A549 (cell line): ENCODE measurements around the gene ACAD10. TPM values are rescaled to one million over a fixed set of nuclear protein-coding genes. Genes with fewer than 3 reads are reported as not detected.

ENCODE experiments used
- ATAC-seq, 2 experiments: fragments of 200-7000 bp in 1 of 2; fragments of >200 bp in 1 of 2; cut with Nextera tagmentation in 1 of 2; cut with Tn5 transposase in 1 of 2; 3 replicates each; pipeline versions ENCODE4 v1.8.0 to v1.9.1; 2018 to 2020; ENCODE audit warnings: mild to moderate bottlenecking in 1 of 2, moderate library complexity in 1 of 2
- CTCF ChIA-PET: fragments of 300-600 bp; sonication (Branson Sonifier 250); formaldehyde crosslinking; extraction: SDS; loops from one replicate; lab custom pipeline; 2021; ENCODE audit warnings: antibody characterized with exemption, inconsistent platforms; lab: Yijun Ruan, JAX
- POLR2A ChIA-PET: fragments of 350-600 bp; formaldehyde crosslinking; extraction: SDS; loops from one replicate; lab custom pipeline; 2021; ENCODE audit warnings: antibody characterized with exemption, inconsistent platforms; lab: Yijun Ruan, JAX
- DNase-seq, 2 experiments: peaks; one replicate each; pipeline versions ENCODE4 v3.0.0 to v3.0.0-alpha.2; 2011 to 2016; ENCODE audit warnings: low read depth in 1 of 2, low spot score in 1 of 2
- FAIRE-seq: peaks from 2 replicates; lab custom pipeline; 2011; peaks lifted over from hg19 to GRCh38; lab: Jason Lieb, UNC
- H3K27ac ChIP-seq, 2 experiments: fragments of >200 bp; sonication (Bioruptor Twin); formaldehyde crosslinking; 3 replicates each; pipeline ENCODE4 v1.5.1; 2016 to 2017
- H3K4me1 ChIP-seq: fragments of >200 bp; sonication (Bioruptor Twin); formaldehyde crosslinking; 3 replicates; pipeline ENCODE4 v1.6.1; 2016
- H3K4me2 ChIP-seq: fragments of >200 bp; sonication (Bioruptor Twin); formaldehyde crosslinking; 3 replicates; pipeline ENCODE4 v1.6.1; 2016
- H3K4me3 ChIP-seq: fragments of >200 bp; sonication (Bioruptor Twin); formaldehyde crosslinking; 3 replicates; pipeline ENCODE4 v1.5.1; 2016
- H3K9me3 ChIP-seq: fragments of >200 bp; sonication (Bioruptor Twin); formaldehyde crosslinking; 3 replicates; pipeline ENCODE4 v1.6.1; 2016
- BHLHE40 ChIP-seq: IDR thresholded peaks from 2 replicates; pipeline ENCODE4 v1.6.1; 2012; ENCODE audit warnings: low read depth, low read length, inconsistent platforms
- CBX8 ChIP-seq: fragments of 200-600 bp; sonication (generic); IDR thresholded peaks from 2 replicates; pipeline ENCODE4 v1.6.1; 2016
- EHF ChIP-seq: fragments of 250-450 bp; sonication (Bioruptor Pico); IDR thresholded peaks from 2 replicates; pipeline ENCODE4 v1.5.0; 2020; ENCODE audit warnings: mild to moderate bottlenecking
- FOSB ChIP-seq: fragments of 250-450 bp; sonication (Bioruptor Pico); IDR thresholded peaks from 2 replicates; pipeline ENCODE4 v1.5.0; 2020; ENCODE audit warnings: mild to moderate bottlenecking, moderate library complexity
- HOXB5 ChIP-seq: fragments of 250-450 bp; sonication (Bioruptor Pico); IDR thresholded peaks from 2 replicates; pipeline ENCODE4 v1.5.0; 2020; ENCODE audit warnings: mild to moderate bottlenecking, moderate library complexity
- KDM1A ChIP-seq: fragments of 200-600 bp; sonication (generic); IDR thresholded peaks from 2 replicates; pipeline ENCODE4 v1.6.1; 2016; ENCODE audit warnings: low read depth, mild to moderate bottlenecking
- KDM5A ChIP-seq: fragments of 200-600 bp; sonication (generic); IDR thresholded peaks from 2 replicates; pipeline ENCODE4 v1.6.1; 2016; ENCODE audit warnings: antibody characterized with exemption, mild to moderate bottlenecking
- RARB ChIP-seq: fragments of 250-450 bp; sonication (Bioruptor Pico); IDR thresholded peaks from 2 replicates; pipeline ENCODE4 v1.8.0; 2021; ENCODE audit warnings: mild to moderate bottlenecking, moderate library complexity
- SREBF2 ChIP-seq: fragments of 450-650 bp; IDR thresholded peaks from 2 replicates; pipeline ENCODE4 v1.6.1; 2014; ENCODE audit warnings: mild to moderate bottlenecking, moderate library complexity
- ZFP36 ChIP-seq: fragments of 450-650 bp; IDR thresholded peaks from 2 replicates; pipeline ENCODE4 v1.6.1; 2014; ENCODE audit warnings: borderline replicate concordance; ENCODE audit not compliant: partially characterized antibody
- WGBS: methylation state at CpG from one replicate; pipeline ENCODE4 v1.1.6; 2017; ENCODE audit errors: missing lambda C conversion rate; 5-methylcytosine and 5-hydroxymethylcytosine counted together
- polyA plus RNA-seq, 4 experiments: library from polyadenylated mRNA; depleted of rRNA in 3 of 4; stranded (reverse); fragments of >200 nt; fragmentation: RNase III in 1 of 4; extraction: RNeasy Plus Mini Kit Qiagen cat#74134 plus additional on column Dnase treatment in 1 of 4; gene quantifications; 2 replicates in 3 of 4; 3 replicates in 1 of 4; pipeline ENCODE4 v1.2.3, GENCODE V29; 2011 to 2017
- TF ChIP-seq, protein P1 (sequence below): fragments of 200-600 bp; sonication (generic); IDR thresholded peaks from 2 replicates; pipeline ENCODE4 v1.6.1; 2016; ENCODE audit warnings: antibody characterized with exemption, mild to moderate bottlenecking, moderate library complexity
- TF ChIP-seq, protein P2 (sequence below): fragments of 450-650 bp; IDR thresholded peaks from 2 replicates; pipeline ENCODE4 v1.6.1; 2014; ENCODE audit warnings: antibody characterized with exemption
- TF ChIP-seq, protein P3 (sequence below): fragments of >200 bp; sonication (Bioruptor Twin); formaldehyde crosslinking; IDR thresholded peaks from 2 replicates; pipeline ENCODE4 v1.6.1; 2016

The ACAD10 gene
- polyA plus RNA-seq, 2 of the 4 experiments (the other 2 are of a cell fraction), result 15.1 to 22.0 TPM

DNA sequence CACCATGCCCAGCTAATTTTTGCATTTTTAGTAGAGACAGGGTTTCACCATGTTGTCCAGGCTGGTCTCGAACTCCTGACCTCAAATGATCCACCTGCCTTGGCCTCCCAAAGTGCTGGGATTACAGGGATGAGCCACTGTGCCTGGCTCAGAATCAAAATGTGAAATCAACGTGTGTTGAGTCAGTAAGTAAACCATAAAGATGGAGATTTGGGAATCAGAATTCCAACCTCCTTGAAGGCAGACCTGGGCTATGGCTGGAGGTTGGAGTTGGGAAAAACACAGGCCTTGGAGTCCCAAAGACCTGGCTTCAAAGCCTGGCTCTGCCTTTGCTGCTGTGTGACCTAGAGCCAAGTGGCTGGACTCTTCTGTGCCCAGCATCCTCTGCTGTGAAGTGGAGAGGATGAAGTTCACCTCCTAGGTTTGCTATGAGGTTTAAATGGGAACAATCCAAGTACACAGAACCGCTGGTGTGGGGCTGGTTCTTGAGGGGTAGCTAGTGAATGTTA is 91.0 kb downstream of the ACAD10 start:
- FAIRE-seq (no peak), DNase-seq (no peak), ATAC-seq (peak; percentile 1 to 25; a peak in 3 of 6 replicates)
- CTCF ChIA-PET, result interaction anchor here (0.6 to 1.7 kb wide), 6 partner anchors 11 to 1574 kb away, joined by 3 to 7 read pairs (median 3); no protein-coding TSS in a partner anchor
- Histone ChIP-seq H3K4me3 (no peak overlapping the region), H3K4me2 (peak overlapping the region; percentile 72), H3K4me1 (peaks cover 68% of the 10 kb centered on the region), H3K27ac (peak overlapping the region; percentile 70 to 88), H3K9me3 (peaks cover 10% of the 10 kb centered on the region; the same call in 2 of the 3 replicates)
- WGBS, result 52% methylated on average over 3 of the region's 3 CpGs
- TF ChIP-seq FOSB (CRISPR knock-in tag), result no peak
- peak; percentile 32 for TF ChIP-seq ZFP36
- POLR2A ChIA-PET, result no interaction called here

DNA sequence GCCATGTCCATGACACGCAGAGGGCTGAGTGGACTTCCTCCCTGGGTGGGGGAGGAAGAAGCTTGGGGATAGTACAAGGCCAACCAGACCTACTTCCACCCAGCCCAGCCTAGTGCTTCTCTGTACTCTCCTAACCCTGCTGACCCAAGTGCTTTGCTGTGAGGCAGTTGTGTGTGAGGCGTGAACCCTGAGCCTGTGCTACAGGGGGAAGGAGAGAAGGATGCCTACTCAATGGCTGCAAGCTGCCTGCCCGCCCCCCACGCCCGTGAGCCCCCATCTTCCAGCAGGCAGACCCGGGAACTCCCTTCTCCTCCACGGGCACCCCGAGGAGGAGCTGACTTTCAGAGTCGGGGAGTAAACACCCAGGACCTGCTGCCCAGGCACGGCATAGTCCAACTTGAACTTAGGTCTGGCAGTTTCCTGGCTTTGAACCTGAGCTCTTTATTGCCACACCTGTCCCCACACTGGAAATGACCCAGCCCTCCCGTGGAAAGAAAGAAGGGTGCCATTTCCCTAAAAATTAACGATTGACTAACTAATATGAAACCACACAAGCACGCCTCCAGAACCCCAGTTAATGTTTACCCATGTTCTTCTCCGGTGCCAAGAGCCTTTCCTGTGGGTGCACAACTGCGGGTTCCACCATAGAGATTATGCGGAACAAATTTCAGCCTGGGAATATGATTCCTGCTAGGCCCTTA is 91.6 kb downstream of the ACAD10 start:
- WGBS, result 19% methylated on average over 10 of the region's 16 CpGs
- H3K27ac ChIP-seq, result peak overlapping the region; percentile 70 to 88
- peak; percentile 37 to 50 for DNase-seq
- TF ChIP-seq, protein P1, sequence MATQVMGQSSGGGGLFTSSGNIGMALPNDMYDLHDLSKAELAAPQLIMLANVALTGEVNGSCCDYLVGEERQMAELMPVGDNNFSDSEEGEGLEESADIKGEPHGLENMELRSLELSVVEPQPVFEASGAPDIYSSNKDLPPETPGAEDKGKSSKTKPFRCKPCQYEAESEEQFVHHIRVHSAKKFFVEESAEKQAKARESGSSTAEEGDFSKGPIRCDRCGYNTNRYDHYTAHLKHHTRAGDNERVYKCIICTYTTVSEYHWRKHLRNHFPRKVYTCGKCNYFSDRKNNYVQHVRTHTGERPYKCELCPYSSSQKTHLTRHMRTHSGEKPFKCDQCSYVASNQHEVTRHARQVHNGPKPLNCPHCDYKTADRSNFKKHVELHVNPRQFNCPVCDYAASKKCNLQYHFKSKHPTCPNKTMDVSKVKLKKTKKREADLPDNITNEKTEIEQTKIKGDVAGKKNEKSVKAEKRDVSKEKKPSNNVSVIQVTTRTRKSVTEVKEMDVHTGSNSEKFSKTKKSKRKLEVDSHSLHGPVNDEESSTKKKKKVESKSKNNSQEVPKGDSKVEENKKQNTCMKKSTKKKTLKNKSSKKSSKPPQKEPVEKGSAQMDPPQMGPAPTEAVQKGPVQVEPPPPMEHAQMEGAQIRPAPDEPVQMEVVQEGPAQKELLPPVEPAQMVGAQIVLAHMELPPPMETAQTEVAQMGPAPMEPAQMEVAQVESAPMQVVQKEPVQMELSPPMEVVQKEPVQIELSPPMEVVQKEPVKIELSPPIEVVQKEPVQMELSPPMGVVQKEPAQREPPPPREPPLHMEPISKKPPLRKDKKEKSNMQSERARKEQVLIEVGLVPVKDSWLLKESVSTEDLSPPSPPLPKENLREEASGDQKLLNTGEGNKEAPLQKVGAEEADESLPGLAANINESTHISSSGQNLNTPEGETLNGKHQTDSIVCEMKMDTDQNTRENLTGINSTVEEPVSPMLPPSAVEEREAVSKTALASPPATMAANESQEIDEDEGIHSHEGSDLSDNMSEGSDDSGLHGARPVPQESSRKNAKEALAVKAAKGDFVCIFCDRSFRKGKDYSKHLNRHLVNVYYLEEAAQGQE, result no peak
- H3K4me1 ChIP-seq, result peaks cover 68% of the 10 kb centered on the region
- H3K9me3 ChIP-seq, result peaks cover 10% of the 10 kb centered on the region; the same call in 2 of the 3 replicates
- CTCF ChIA-PET, result interaction anchor here (0.8 to 1.7 kb wide), 4 partner anchors 11 to 35 kb away, joined by 3 to 7 read pairs (median 3); no protein-coding TSS in a partner anchor
- peak; percentile 48 to 50; a peak in 5 of 6 replicates for ATAC-seq
- H3K4me2 ChIP-seq, result peak overlapping the region; percentile 72
- FAIRE-seq, result no peak
- H3K4me3 ChIP-seq, result no peak overlapping the region
- POLR2A ChIA-PET, result no interaction called here

DNA sequence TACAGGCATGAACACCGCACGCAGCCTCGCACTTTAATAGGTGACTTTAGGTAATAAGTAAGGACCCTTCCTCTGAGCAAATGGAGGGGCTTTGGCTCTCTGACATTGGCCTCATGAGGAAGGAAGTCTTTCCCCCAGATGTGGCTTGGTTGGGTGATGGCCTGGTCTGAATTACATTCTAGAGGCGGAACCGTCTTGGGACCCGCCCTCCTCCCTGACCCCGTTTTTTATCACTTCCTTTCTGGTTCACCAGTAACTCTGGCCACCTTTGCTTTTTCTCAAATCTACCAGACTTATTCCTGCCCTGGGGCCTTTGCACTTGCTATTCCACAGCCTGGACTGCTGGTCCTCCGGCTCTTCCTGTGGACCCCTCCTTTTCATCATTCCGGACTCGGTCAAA is 94.3 kb downstream of the ACAD10 start:
- H3K4me1 ChIP-seq, result peaks cover 43% of the 10 kb centered on the region
- H3K27ac ChIP-seq, result peak overlapping the region in 1 of 2 experiments; percentile 26; a peak in 2 of 6 replicates
- H3K4me3 ChIP-seq, result no peak overlapping the region
- no peak for DNase-seq
- no peak for TF ChIP-seq BHLHE40
- TF ChIP-seq, protein P2, sequence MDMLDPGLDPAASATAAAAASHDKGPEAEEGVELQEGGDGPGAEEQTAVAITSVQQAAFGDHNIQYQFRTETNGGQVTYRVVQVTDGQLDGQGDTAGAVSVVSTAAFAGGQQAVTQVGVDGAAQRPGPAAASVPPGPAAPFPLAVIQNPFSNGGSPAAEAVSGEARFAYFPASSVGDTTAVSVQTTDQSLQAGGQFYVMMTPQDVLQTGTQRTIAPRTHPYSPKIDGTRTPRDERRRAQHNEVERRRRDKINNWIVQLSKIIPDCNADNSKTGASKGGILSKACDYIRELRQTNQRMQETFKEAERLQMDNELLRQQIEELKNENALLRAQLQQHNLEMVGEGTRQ, result no peak
- TF ChIP-seq SREBF2, result no peak
- TF ChIP-seq, protein P1, result no peak
- TF ChIP-seq EHF (CRISPR knock-in tag), result no peak
- no peak for TF ChIP-seq HOXB5 (CRISPR knock-in tag)
- no peak for TF ChIP-seq CBX8
- no peak for TF ChIP-seq FOSB (CRISPR knock-in tag)
- no peak for TF ChIP-seq KDM1A
- TF ChIP-seq KDM5A, result no peak
- TF ChIP-seq, protein P3, sequence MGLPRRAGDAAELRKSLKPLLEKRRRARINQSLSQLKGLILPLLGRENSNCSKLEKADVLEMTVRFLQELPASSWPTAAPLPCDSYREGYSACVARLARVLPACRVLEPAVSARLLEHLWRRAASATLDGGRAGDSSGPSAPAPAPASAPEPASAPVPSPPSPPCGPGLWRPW, result no peak
- no peak for TF ChIP-seq RARB
- TF ChIP-seq, all 56 proteins: peak for 0
- Histone ChIP-seq H3K9me3 (peaks cover 10% of the 10 kb centered on the region; the same call in 2 of the 3 replicates), H3K4me2 (no peak overlapping the region)
- ChIA-PET CTCF (interaction anchor here (1.9 kb wide), 1 partner anchor 26 kb away, joined by 9 read pairs; no protein-coding TSS in a partner anchor), POLR2A (no interaction called here)
- no peak for ATAC-seq
- 97% methylated on average over 10 of the region's 10 CpGs for WGBS
- no peak for FAIRE-seq
